KOPT-K1 (cell line): ENCODE results near the gene ARHGEF28.
A peak's percentile ranks its signal among the peaks of the same experiment; 100 is the strongest.

ENCODE experiments used
- H3K27ac ChIP-seq: fragments of 200-600 bp; sonication (generic); 2 replicates; pipeline ENCODE4 v1.5.1; 2016; ENCODE audit warnings: antibody characterized with exemption, mild to moderate bottlenecking, low read depth, low read length; ENCODE audit not compliant: poor library complexity, severe bottlenecking
- H3K36me3 ChIP-seq: fragments of 200-600 bp; sonication (generic); 2 replicates; pipeline ENCODE4 v1.5.1; 2017; ENCODE audit warnings: antibody characterized with exemption, mild to moderate bottlenecking, low read length, moderate library complexity; ENCODE audit not compliant: insufficient read depth
- H3K9me3 ChIP-seq: fragments of 200-600 bp; sonication (generic); 2 replicates; pipeline ENCODE4 v1.5.1; 2017; ENCODE audit warnings: antibody characterized with exemption, low read length, mild to moderate bottlenecking; ENCODE audit not compliant: insufficient read depth, poor library complexity, severe bottlenecking

ARHGEF28 gene

DNA sequence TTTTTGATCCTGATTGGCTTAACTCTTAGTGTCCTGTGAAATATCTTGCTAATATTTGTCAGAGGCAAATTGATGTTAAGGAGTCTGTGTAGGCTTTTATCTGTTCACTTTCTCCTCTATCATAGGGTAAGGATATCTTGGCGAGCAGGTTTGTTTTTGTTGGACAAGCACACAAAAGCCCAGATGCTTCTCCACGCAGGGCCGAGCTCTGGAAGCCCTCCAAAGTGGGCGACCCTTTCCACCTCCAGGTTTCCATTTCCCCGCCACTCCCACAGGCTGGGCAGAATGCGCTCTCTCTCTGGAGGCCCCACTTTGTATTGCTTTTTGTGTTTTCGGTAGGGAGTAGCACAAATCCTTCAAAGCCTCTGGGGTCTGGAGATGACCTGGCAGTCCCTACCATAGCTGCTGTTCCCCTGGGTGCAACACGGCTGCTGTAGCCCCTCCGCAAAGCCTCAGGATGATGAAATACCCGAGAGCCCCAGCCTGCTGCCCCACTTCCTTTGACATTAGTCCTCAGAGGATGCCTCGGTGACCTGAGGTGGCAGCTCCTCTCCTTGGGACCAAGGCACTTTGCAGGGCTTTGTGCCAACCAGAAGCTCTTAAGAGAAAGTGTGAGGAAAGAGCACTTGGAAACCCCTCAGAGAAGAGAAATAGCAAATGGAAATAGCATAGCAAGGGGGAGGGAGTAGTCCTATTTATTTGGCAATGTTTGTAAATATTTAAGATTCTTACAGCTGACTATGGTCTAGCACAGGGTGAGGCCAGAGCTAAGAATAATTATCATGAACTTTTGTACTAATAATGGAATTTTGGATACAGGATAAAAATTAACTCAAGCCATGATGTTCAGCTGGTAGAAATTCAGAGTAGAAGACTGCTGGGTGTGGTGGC, 122.8 kb downstream of the ARHGEF28 start:
- no peak overlapping the region for H3K27ac ChIP-seq
- no peaks in the 10 kb centered on the region for H3K9me3 ChIP-seq
- H3K36me3 ChIP-seq = no peaks in the 10 kb centered on the region

DNA sequence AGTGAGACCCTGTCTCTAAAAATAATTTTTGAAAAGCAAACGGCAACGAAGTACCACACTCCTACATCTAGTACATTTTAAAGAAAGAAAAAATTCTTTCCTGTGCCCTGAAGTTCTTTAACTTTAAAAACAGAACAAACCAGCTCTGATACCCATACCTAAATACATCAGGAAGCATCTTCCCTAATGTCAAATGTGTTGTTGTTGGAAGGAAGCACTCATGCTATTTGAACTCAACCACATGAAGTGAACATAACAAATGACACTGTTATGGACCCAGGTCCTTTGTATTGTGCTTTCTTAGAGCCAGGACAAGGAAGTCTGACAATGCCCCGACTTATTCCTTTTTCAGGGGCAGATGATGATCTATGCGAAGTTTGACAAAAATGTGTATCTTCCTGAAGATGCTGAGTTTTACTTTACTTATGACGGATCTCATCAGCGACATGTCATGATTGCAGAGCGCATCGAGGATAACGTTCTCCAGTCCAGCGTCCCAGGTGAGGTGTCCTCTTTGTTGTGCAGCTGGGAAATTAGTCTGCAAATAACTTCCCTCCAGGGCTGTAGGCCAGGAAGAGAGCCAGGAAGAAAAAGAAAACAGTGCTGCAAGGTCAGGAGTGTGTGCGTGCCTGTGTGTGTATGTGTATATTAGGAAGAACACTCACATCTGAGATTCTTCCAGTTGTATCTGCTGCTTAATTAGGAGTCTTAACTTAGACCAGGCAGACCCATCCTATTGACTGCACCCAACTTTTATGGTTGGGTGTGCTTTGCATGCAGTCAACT, 123.7 kb downstream of the ARHGEF28 start:
- no peak overlapping the region for H3K27ac ChIP-seq
- no peaks in the 10 kb centered on the region for H3K9me3 ChIP-seq
- H3K36me3 ChIP-seq = no peaks in the 10 kb centered on the region

DNA sequence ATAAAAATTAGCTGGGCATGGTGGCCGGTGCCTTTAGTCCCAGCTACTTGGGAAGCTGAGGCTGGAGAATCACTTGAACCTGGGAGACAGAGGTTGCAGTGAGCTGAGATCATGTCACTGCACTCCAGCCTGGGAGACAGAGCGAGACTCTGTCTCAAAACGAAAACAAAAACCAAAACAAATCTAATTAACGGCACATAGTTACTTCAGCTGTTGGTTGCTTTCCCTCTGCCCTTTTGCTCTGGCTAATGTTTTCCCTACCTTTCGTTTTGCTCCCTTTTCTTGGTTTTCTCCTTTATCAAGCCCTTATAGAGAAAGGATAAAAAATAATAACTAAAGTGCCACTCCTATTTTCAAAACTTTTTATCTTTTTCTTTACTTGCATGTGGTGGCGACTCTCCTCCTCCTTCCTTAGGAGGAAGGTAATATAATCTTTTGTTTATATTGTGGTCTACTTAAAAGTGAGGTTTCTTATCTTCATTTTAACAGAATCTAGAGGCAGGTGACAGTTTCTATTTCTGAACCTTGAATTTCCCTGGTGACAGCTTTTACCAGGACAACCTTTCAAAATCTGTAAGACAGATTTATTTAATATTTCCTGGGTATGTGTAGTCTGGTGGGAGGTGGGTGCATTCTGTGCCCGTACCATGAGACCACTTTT, 125.4 kb downstream of the ARHGEF28 start:
- Histone ChIP-seq H3K9me3 (no peaks in the 10 kb centered on the region), H3K27ac (no peak overlapping the region), H3K36me3 (no peaks in the 10 kb centered on the region)

DNA sequence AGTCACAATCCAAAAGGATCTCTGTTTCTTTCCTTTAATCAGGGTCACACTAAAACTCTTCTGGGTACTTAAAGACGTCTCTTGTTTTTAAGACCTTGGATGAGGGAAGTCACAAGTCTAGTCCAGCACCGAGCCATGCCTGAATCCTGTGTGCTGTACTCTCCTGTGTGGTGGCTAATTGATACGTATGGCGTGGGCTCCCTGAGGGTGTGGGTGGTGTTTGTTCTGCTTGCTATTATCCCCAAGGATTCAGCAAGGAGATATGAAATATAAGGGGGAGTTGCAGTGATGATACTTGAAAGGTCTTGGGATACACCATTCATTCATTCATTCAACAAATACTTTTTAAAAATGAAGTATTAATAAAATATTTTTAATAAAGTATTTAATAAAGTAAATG, 128.3 kb downstream of the ARHGEF28 start:
- no peaks in the 10 kb centered on the region for H3K9me3 ChIP-seq
- H3K27ac ChIP-seq = no peak overlapping the region
- no peaks in the 10 kb centered on the region for H3K36me3 ChIP-seq

DNA sequence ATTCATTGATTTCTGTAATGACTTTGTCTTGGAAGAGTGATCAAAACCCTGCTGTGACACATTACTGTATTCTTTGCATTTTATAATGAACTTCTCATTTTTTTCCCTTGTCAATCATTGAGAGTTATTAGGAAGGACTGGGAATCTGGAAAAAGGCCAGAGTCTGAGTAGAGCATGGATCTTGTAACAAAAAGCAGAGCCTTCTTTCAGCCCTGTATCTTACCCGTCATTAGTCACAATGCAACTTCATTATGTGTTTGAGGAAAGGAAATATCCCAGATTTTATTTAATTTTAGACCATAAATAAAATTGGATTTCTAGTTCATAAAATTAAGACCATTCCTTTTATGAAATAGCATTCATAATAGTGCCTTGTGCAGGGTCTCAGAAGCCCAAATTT, 131.4 kb downstream of the ARHGEF28 start:
- H3K27ac ChIP-seq = no peak overlapping the region
- H3K9me3 ChIP-seq = no peaks in the 10 kb centered on the region
- no peaks in the 10 kb centered on the region for H3K36me3 ChIP-seq

DNA sequence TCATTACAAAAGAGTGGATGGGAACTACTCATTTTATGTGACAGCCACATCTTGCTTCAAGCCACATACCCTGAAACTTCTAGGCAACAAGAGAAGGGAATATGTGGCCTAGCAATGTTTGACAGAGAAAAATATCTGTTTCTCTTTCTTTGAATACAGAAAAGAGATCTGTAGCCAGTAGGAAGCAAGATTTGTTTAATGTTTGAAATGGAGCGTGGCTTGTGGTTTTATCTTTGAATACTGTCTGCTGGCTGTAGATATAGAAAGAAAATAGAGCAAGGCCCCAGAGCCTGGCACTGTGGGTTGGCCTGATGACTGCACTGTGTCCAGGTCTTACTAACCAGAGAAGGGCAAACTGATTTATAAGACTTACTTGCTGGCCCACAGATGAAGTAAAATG, 133.8 kb downstream of the ARHGEF28 start:
- Histone ChIP-seq H3K9me3 (no peaks in the 10 kb centered on the region), H3K27ac (peak overlapping the region; percentile 10), H3K36me3 (no peaks in the 10 kb centered on the region)

DNA sequence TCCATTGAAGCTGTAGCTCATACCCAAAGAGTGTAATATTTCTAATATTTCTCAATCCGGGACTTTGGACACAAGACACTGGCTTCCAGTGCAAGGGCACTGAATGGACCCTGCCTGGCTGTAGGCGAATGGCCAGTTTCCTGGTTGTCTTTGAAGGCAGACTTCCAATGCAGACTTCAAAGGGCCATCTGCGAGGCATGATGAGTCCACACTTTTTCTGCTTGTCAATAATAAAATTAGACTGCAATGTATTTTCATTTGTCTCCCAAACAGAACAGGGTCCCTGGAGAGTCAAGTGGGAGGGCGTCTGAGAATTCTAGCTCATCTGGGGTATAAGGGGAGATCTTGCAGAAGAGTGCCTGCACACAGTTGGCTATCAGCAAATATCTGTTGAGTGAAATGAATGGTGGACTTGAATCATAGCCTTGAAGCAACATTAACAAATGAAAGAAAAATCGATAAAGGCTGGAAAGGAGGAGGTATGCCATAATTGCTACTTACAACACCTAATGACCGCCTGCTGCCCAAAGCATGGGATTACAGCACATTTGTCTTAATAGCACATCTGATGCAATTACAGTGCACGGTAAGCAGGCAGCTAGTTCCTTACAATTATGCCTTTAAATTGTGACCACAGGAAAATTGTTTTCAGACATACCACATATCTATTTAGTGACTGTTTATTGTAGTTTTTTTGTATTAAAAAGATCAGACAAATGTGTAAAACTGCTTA, 137.5 kb downstream of the ARHGEF28 start:
- Histone ChIP-seq H3K9me3 (peaks cover 18% of the 10 kb centered on the region), H3K27ac (no peak overlapping the region), H3K36me3 (no peaks in the 10 kb centered on the region)

DNA sequence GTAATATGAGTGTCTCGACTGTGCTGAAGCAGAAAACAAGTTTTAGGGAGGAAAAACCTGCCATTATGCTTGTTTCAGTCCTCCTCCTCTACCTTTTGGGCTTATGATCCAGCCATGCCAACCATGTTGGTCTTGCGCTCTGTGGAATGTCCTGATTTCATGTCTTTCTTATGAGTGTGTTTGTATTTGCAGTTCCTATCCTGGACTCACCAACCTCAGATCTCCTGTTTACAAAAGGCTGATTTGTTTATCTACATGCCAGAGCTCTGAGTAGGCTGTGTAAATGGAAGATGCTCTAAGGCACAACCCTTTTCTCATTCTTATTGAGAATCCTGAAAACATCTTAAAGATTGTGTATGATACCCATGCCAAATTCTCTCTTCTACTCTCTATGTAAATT, 138.6 kb downstream of the ARHGEF28 start:
- Histone ChIP-seq H3K9me3 (peaks cover 18% of the 10 kb centered on the region), H3K27ac (no peak overlapping the region), H3K36me3 (no peaks in the 10 kb centered on the region)

DNA sequence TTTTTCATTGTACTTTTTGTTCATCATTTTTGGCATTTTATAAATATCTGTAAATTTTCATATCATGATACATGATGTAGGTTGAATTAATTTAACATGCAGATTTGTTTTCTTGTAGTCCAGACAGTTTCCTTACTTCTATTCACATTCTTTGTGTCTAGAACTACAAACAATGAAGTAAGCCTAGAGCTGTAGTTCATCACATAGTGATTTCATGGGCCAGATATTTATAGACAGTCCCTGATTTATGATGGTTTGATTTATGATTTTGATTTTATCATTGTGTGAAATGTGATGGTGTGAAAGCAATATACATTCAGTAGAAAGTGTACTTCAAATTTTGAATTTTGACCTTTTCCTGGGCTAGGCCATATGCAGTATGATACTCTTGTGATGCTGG, 139.0 kb downstream of the ARHGEF28 start:
- Histone ChIP-seq H3K36me3 (no peaks in the 10 kb centered on the region), H3K9me3 (peaks cover 18% of the 10 kb centered on the region), H3K27ac (no peak overlapping the region)

DNA sequence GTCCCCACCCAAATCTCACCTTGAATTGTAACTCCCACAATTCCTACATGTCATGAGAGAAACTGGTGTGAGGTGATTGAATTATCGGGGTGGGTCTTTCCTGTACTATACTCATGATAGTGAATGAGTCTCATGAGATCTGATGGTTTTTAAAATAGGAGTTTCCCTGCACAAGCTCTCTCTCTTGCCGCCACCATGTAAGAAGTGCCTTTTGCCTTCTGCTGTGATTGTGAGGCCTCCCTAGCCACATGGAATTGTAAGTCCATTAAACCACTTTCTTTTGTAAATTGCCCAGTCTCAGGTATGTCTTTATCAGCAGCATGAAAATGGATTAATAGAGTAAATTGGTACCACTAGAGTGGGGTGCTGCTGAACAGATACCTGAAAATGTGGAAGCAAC, 140.9 kb downstream of the ARHGEF28 start:
- H3K27ac ChIP-seq = no peak overlapping the region
- H3K9me3 ChIP-seq = peaks cover 18% of the 10 kb centered on the region
- no peaks in the 10 kb centered on the region for H3K36me3 ChIP-seq

DNA sequence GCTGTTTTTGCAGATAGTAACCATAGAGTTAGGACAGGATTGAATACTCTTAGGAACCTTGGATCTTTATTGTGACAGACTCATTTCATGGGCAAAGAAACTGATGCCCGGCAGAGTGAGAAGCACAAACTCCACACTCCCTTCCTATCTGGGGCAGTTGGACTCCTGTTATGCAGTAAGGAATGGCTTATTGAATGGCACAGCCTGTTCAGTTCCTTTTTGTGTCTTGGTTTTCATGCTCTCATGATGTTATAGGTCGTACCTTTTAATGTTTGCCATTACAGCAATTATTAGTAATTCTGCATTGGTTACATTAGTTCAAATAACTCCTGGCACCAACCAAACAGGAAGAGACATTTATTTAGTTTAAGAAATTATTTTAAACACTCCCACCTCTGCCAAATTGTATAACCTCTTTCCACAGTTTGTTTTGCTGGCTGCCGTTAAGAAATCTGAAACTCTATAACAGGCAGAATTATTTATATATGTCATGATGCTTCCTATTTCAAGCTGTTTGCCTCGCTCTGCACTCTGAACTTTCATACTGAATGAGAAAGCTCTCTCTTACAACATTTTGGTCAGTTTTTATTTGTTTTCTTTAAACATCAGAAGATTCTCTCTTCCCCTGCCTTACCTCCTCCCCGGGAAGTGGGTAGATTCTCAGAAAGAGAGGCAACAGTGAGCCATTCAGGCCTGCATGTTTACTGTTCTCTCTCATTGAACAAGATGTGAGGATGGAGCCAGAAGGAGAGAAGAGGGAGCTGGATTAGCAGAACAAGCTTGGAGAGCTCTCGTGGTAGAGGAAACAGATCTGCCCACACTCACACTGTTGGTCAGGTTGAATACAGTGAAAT, 144.4 kb downstream of the ARHGEF28 start:
- Histone ChIP-seq H3K27ac (no peak overlapping the region), H3K9me3 (peaks cover 18% of the 10 kb centered on the region), H3K36me3 (no peaks in the 10 kb centered on the region)

DNA sequence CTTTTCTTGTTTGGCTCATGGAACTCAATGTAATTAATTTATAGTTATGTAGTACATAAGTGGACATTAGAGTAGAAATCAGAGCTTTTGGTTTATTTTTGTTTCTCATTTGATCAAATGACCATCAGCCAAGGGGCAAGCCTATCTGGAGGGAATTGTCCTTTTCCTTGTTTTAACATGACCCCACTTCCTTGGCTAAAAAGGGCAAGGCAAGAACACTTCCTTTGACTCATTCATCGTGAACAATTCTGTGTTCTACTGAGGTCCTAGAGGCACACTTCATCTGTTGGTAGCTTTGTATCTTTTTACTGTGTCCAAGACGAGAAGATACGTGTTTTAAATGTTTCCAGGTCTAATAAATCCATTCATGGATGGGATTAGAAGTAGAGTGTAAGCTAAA, 148.9 kb downstream of the ARHGEF28 start:
- Histone ChIP-seq H3K27ac (no peak overlapping the region), H3K9me3 (no peaks in the 10 kb centered on the region), H3K36me3 (no peaks in the 10 kb centered on the region)

DNA sequence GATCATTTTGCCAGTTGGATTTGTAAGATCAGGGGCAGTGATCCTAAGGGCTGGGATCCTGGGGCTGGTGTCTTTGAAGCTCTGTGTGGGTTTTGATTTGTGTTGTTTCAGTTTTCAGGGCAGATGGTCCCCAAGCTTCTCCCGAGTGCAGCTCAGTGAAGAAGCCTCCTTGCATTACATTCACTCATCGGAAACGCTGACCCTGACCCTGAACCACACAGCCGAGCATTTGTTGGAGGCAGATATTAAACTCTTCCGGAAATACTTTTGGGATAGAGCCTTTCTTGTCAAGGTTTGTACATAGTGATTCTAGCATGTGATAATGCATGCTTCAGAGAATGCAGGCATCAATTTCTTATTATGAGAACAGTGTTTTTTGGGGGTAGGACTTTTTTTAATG, 150.4 kb downstream of the ARHGEF28 start:
- Histone ChIP-seq H3K9me3 (no peaks in the 10 kb centered on the region), H3K27ac (no peak overlapping the region), H3K36me3 (no peaks in the 10 kb centered on the region)

DNA sequence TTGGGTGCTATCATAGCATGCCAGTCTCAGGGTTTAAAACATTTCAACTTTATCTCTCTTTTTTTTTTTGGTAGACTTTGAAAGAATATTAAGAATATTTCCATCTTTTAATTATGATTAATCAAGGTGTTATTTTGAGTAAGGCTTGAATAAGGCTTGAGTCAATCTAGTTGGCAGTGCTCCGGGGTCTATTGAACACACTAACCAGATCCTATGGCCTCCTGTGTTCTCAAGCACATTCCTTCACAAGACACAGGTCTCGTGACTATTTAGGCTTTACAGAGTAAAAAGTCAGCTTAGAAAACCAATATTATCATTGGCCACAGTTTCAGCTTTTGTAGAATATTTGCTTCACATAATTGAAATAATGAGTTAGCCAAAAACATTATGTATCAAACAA, 151.2 kb downstream of the ARHGEF28 start:
- H3K36me3 ChIP-seq = no peaks in the 10 kb centered on the region
- no peak overlapping the region for H3K27ac ChIP-seq
- no peaks in the 10 kb centered on the region for H3K9me3 ChIP-seq
